Measurements from ENCODE around the gene TXNL4A. TPM values are rescaled to one million over a fixed set of nuclear protein-coding genes. Genes with fewer than 3 reads are reported as not detected.

Gene TXNL4A
- total RNA-seq, 3 donors from 2014 or later: 211 to 261 (median 247) TPM

GRCh38 chr18:79933765-79934164 lies 54.6 kb downstream of the TXNL4A start:
- H3K4me3 Mint-ChIP-seq: no peak overlapping the region
- peaks cover 2% of the 10 kb centered on the region for H3K4me1 Mint-ChIP-seq (ENCODE audit: low read depth)
- peaks cover 76% of the 10 kb centered on the region for H3K36me3 Mint-ChIP-seq (ENCODE audit: insufficient read depth)
- no peak for ATAC-seq
- no peaks in the 10 kb centered on the region for H3K27me3 Mint-ChIP-seq (ENCODE audit: low read depth)
- DNase-seq: no peak
- H3K9me3 Mint-ChIP-seq: peaks cover 54% of the 10 kb centered on the region

GRCh38 chr18:79932907-79933306 lies 55.5 kb downstream of the TXNL4A start:
- H3K27me3 Mint-ChIP-seq (ENCODE audit: low read depth): no peaks in the 10 kb centered on the region
- peaks cover 57% of the 10 kb centered on the region for H3K9me3 Mint-ChIP-seq
- DNase-seq (no peak), ATAC-seq (no peak)
- H3K36me3 Mint-ChIP-seq (ENCODE audit: insufficient read depth): peaks cover 78% of the 10 kb centered on the region
- H3K4me1 Mint-ChIP-seq (ENCODE audit: low read depth): peaks cover 2% of the 10 kb centered on the region
- H3K4me3 Mint-ChIP-seq: no peak overlapping the region

- peaks cover 2% of the 10 kb centered on the region for H3K4me1 Mint-ChIP-seq (ENCODE audit: low read depth)
- H3K9me3 Mint-ChIP-seq: peaks cover 54% of the 10 kb centered on the region
- H3K4me3 Mint-ChIP-seq: no peak overlapping the region
- H3K36me3 Mint-ChIP-seq (ENCODE audit: insufficient read depth): peaks cover 64% of the 10 kb centered on the region
- no peaks in the 10 kb centered on the region for H3K27me3 Mint-ChIP-seq (ENCODE audit: low read depth)
- DNase-seq (no peak), ATAC-seq (no peak)
Measured at GRCh38 chr18:79931475-79931874, 56.9 kb downstream of the TXNL4A start.

GRCh38 chr18:79930020-79930642 lies 58.2 kb downstream of the TXNL4A start:
- ATAC-seq (no peak), DNase-seq (no peak)
- H3K27me3 Mint-ChIP-seq (ENCODE audit: low read depth): no peaks in the 10 kb centered on the region
- H3K4me3 Mint-ChIP-seq: no peak overlapping the region
- H3K36me3 Mint-ChIP-seq (ENCODE audit: insufficient read depth): peaks cover 59% of the 10 kb centered on the region
- H3K4me1 Mint-ChIP-seq (ENCODE audit: low read depth): peaks cover 4% of the 10 kb centered on the region
- peaks cover 45% of the 10 kb centered on the region for H3K9me3 Mint-ChIP-seq

- Mint-ChIP-seq H3K36me3 (ENCODE audit: insufficient read depth) (peaks cover 59% of the 10 kb centered on the region), H3K9me3 (peaks cover 40% of the 10 kb centered on the region), H3K27me3 (ENCODE audit: low read depth) (no peaks in the 10 kb centered on the region), H3K4me1 (ENCODE audit: low read depth) (peaks cover 4% of the 10 kb centered on the region), H3K4me3 (no peak overlapping the region)
- ATAC-seq (no peak), DNase-seq (no peak)
Measured at GRCh38 chr18:79928563-79928960, 59.8 kb downstream of the TXNL4A start.

GRCh38 chr18:79927607-79928562 lies 60.5 kb downstream of the TXNL4A start:
- H3K9me3 Mint-ChIP-seq: peaks cover 33% of the 10 kb centered on the region
- DNase-seq (no peak), ATAC-seq (no peak)
- H3K4me3 Mint-ChIP-seq: no peak overlapping the region
- no peaks in the 10 kb centered on the region for H3K27me3 Mint-ChIP-seq (ENCODE audit: low read depth)
- peaks cover 4% of the 10 kb centered on the region for H3K4me1 Mint-ChIP-seq (ENCODE audit: low read depth)
- peaks cover 54% of the 10 kb centered on the region for H3K36me3 Mint-ChIP-seq (ENCODE audit: insufficient read depth)

- Mint-ChIP-seq H3K27me3 (ENCODE audit: low read depth) (no peaks in the 10 kb centered on the region), H3K36me3 (ENCODE audit: insufficient read depth) (peaks cover 48% of the 10 kb centered on the region), H3K4me3 (no peak overlapping the region), H3K9me3 (peaks cover 24% of the 10 kb centered on the region), H3K4me1 (ENCODE audit: low read depth) (peaks cover 4% of the 10 kb centered on the region)
- ATAC-seq: no peak
- DNase-seq: no peak
Measured at GRCh38 chr18:79926715-79927606, 61.4 kb downstream of the TXNL4A start.

- Mint-ChIP-seq H3K9me3 (peaks cover 20% of the 10 kb centered on the region), H3K27me3 (ENCODE audit: low read depth) (no peaks in the 10 kb centered on the region), H3K36me3 (ENCODE audit: insufficient read depth) (peaks cover 46% of the 10 kb centered on the region), H3K4me1 (ENCODE audit: low read depth) (peaks cover 3% of the 10 kb centered on the region), H3K4me3 (no peak overlapping the region)
- DNase-seq (no peak), ATAC-seq (no peak)
Measured at GRCh38 chr18:79926306-79926705, 62.1 kb downstream of the TXNL4A start.

- Mint-ChIP-seq H3K36me3 (ENCODE audit: insufficient read depth) (peaks cover 39% of the 10 kb centered on the region), H3K27me3 (ENCODE audit: low read depth) (no peaks in the 10 kb centered on the region), H3K4me1 (ENCODE audit: low read depth) (peaks cover 2% of the 10 kb centered on the region), H3K9me3 (peaks cover 14% of the 10 kb centered on the region), H3K4me3 (no peak overlapping the region)
- no peak for ATAC-seq
- DNase-seq: no peak
Measured at GRCh38 chr18:79924814-79925731, 63.3 kb downstream of the TXNL4A start.

- no peak overlapping the region for H3K4me3 Mint-ChIP-seq
- no peaks in the 10 kb centered on the region for H3K27me3 Mint-ChIP-seq (ENCODE audit: low read depth)
- peaks cover 2% of the 10 kb centered on the region for H3K4me1 Mint-ChIP-seq (ENCODE audit: low read depth)
- ATAC-seq: no peak
- H3K9me3 Mint-ChIP-seq: peaks cover 6% of the 10 kb centered on the region
- DNase-seq: no peak
- peaks cover 29% of the 10 kb centered on the region for H3K36me3 Mint-ChIP-seq (ENCODE audit: insufficient read depth)
Measured at GRCh38 chr18:79923896-79924585, 64.3 kb downstream of the TXNL4A start.

GRCh38 chr18:79922971-79923411 lies 65.4 kb downstream of the TXNL4A start:
- ATAC-seq: no peak
- Mint-ChIP-seq H3K4me1 (ENCODE audit: low read depth) (peaks cover 2% of the 10 kb centered on the region), H3K9me3 (no peaks in the 10 kb centered on the region), H3K27me3 (ENCODE audit: low read depth) (no peaks in the 10 kb centered on the region), H3K36me3 (ENCODE audit: insufficient read depth) (peaks cover 20% of the 10 kb centered on the region), H3K4me3 (no peak overlapping the region)
- DNase-seq: no peak

GRCh38 chr18:79921984-79922965 lies 66.1 kb downstream of the TXNL4A start:
- Mint-ChIP-seq H3K4me1 (ENCODE audit: low read depth) (peaks cover 2% of the 10 kb centered on the region), H3K9me3 (no peaks in the 10 kb centered on the region), H3K36me3 (ENCODE audit: insufficient read depth) (peaks cover 20% of the 10 kb centered on the region), H3K27me3 (ENCODE audit: low read depth) (no peaks in the 10 kb centered on the region), H3K4me3 (no peak overlapping the region)
- ATAC-seq: no peak
- DNase-seq: no peak

All from activated T-cell treated with anti-CD3 and anti-CD28 coated beads, Interleukin-2, amount 50 U/mL, for 4 hours (primary cell).